ENCODE measurements around the gene RASL10B.

- TF ChIP-seq EZH2phosphoT487 (IDR thresholded peaks at IDR 0.05), result no peak
- no peak for TF ChIP-seq CTCF (IDR thresholded peaks at IDR 0.05)
- TF ChIP-seq EZH2 (IDR thresholded peaks at IDR 0.05), result no peak
Observed at GRCh38 chr17:35730400-35731005, 936 bp upstream of the RASL10B start.

All from neural progenitor cell (in vitro differentiated cells).